GM10847 (cell line): ENCODE results near the gene CAVIN4.

Experiments used
- POLR2A ChIP-seq: IDR thresholded peaks from 2 replicates; pipeline ENCODE4 v1.6.1; 2011; ENCODE audit not compliant: insufficient read length; ENCODE audit errors: extremely low read depth

The CAVIN4 gene

GRCh38 chr9:100581661-100582060, 3.8 kb downstream of the CAVIN4 start:
- TF ChIP-seq POLR2A: no peak

DNA sequence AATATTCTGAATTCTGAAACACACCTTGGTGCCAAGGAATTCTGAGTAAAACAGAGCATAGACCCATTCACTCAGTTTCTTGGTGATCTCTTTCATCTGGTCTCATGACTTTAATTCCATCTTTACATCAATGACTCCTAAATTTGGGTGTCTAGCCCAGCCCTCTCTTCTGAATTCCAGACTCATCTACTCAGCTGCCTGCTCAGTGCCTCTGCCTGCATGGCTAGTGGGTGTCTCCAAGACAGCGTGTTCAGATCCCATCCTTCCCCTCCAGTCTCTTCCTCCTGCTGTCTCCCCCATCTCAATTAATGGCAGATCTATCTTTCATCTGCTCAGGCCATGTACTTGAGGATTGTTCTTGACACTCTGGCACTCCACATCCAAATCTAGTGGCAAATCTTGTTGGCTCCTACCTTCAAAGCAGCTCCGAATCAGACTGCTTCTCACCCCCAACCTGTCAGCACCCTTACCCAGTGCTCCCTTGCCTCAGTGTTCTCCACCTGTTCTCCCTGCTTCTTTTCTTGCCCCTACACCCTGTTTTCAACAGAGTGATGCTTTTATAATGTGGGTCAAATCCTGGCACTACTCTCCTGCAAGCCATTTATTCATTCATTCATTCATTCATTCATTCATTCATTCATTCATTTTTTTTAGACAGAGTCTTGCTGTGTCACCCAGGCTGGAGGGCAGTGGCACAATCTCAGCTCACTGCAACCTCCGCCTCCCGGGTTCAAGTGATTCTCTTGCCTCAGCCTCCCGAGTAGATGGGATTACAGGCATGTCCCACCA, 5.3 kb downstream of the CAVIN4 start:
- TF ChIP-seq POLR2A: no peak

GRCh38 chr9:100584951-100585350, 7.1 kb downstream of the CAVIN4 start:
- TF ChIP-seq POLR2A: no peak

- no peak for TF ChIP-seq POLR2A
Observed at GRCh38 chr9:100586093-100586492, 8.2 kb downstream of the CAVIN4 start.

GRCh38 chr9:100587375-100587774, 9.5 kb downstream of the CAVIN4 start:
- TF ChIP-seq POLR2A: no peak

DNA sequence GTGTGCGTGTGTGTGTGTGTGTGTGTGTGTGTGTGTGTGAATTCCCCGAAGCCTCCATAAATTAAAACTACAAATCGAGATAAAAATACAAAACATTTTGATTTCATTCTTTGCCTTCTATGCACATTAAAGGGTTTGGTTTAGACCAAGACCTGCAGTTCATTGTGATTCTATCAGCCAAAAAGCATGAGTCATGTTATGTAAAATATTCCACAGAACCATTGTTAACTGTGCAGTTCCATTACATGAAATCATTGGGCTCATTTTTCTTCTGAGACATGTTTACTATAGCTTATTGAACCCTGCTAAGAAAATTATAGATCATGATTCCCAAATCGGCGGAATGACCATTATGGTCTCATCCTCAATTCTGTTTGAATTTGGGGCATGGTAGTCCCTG, 11.7 kb downstream of the CAVIN4 start:
- TF ChIP-seq POLR2A: no peak

DNA sequence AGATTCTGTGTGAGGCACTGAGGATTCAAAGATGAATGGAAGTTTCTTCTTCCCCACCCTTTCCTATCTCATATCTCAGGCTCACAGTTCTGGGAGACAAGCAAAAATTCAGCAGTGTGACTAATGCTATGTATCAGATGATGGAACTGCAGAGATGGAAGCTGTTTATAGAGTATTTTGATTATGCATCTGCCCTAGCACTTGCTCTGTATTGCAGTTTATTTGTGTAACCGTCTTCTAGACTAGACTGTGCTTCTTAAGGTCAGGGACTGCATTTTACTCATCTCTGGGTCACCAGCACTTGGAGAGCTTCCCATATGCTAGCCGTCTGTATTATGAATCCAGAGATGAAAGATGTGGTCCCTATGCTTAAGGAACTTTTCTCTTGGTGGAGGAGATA, 12.6 kb downstream of the CAVIN4 start:
- no peak for TF ChIP-seq POLR2A

DNA sequence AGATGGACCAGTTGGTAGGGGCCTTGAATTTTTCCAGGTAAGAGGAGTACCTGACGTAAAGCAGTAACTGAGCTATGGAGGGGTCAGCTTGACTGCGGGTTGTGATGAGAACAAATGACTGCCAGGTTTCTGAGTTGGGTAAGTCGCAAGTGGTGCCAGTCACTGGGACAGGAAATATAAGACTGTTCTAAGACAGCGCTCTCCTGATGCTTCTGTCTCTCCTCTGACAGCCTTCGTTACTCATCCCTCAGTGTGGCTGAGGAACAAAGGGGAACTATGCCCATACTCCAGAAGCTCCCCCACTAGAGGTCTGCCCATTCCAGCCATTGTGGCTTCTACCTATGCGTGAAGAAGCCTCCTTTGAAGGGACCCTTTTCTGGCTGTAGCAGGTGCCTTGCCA, 13.3 kb downstream of the CAVIN4 start:
- TF ChIP-seq POLR2A: no peak

DNA sequence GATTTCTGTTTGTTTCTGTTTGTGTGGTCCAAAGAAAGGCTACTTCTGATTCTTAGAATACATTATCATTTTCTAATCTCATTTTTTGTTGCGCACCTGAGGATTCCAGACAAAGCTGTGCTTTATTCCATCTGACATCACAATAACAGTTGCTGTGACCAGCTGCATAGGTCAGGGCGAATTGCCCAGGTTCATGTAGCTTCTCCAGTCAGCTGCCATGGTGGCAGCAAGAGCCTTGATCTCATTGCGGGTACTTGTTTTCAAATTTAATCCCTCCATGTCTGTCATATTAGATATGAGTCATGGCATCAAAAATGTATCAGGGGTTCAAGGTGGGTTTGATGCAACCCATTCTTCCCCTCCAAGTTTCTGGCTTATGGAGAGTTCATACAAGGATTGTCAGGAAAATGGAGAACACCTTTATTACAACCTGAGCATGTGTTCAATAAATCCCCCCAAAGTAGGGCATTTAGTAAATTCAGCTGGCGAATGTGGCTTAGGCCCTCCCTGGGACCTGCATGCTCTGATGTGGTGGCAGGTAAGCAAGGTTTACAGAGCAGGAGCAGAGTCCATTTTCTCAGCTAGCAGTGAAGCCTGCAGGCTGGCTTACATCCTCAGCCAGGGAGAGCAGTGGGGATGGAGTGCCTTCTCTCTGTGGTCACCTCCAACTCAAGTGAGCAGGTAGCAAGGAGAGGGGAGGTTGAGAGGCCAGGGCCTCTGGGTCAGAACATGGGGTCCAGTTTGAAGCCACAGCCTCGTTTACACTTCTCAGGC, 13.9 kb downstream of the CAVIN4 start:
- TF ChIP-seq POLR2A: no peak

DNA sequence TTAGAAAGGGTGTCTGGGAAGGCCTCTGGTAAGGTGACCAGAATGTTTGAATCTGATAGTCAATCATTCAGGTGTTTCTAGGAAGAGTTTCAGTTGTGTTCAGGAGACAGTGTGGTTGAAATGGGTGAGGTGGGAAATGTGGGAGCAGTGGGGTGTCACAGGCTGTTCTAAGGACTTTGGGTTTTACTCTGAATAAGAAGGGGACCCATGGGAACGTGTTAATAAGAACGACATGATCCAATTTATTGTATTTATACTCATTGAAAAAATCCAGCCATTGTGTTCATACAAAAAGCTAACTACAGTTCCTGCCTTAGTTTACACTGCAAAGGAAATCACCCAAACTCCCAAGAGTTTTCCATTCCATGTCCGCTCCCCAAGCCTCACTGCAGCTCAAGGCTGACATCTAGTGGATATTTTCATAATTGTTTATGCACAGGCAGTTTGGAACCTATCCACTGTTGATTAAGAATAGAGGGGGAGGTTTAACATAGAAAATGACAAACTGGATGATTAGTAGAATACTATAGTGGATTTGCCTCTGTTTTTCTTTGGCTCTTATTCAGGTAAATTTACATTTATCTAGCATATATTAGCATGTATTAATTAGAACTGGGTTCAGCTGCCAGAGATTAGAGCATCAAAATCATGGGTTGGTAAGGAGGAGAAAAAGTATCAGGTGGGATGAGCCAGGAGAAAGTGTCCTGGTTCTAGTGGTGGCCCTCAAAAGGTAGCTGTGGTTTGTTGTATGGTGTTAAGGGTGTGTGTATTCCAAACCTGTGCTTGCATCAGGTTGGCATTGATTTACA, 17.7 kb downstream of the CAVIN4 start:
- TF ChIP-seq POLR2A: no peak

- TF ChIP-seq POLR2A: no peak
Observed at GRCh38 chr9:100597236-100597635, 19.4 kb downstream of the CAVIN4 start.

DNA sequence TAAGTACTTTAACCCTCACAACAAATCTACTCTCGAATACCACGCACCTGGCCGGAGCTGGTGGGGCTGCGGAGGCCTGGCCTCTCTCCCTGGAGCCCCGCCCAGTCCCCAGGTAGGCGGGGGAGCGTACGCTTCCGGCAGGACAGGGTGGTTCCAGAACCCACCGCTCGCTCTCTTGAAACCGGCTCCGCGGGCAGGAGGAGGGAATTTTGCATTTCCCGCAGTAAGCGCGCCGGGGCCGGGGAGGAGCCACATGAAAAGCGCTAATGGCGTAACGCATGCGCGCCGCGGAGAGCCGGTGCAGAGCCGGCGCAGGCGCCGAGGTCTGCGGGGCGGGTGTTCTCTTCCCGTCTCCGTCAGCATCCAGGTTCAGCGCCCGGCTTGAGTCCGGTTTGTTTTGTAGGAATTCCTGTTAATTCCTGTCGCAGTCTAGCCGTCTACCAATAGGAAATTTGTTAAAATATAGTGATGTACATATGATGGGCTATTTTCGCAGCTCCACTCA, 20.8 kb downstream of the CAVIN4 start:
- TF ChIP-seq POLR2A: peak; percentile 25

DNA sequence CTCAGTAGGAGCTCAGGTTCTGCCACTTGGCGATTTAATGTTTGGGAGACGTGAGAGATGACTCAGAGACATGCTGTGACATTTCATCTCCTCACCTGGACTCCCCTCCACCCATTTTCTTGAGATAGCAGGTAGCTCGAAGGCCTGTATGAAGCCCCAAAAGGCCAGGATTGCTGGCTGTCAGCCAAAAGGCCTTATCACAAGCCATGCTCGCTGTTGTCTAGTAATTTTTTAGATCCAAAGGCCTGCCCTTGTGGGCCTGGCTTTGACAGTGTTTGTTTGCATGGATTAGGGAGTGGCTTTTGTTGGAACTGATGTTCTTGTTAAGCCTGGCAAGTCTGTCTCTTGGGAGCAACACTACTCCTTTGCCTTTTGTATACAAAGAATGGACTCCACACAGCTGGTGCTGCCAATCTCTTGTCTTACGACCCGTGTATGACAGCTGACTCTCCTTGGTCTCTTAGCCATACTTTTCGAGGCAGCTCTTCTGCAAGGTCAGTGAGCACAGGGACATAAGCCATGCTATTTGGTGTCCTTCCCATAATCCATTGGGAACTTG, 22.7 kb downstream of the CAVIN4 start:
- no peak for TF ChIP-seq POLR2A

DNA sequence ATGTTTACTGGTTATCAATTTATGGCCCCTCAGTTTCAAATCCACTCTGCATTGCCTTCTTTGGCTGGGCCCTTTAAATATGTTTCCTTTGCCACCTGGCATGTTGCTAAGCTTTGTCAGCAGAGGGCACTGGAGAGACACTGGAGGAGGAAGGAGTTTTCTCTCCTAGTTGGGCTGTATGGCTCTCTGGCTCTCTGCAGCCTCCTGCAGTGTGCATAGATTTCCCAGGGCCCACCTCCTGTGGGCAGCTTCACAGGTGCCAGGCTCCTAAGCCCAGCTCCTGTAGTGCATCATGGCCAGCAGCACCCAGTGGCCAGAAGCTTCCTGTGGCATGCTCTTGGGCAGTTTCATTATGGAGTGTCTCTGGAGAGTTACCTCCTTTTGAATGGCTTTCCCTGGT, 23.3 kb downstream of the CAVIN4 start:
- TF ChIP-seq POLR2A: no peak

DNA sequence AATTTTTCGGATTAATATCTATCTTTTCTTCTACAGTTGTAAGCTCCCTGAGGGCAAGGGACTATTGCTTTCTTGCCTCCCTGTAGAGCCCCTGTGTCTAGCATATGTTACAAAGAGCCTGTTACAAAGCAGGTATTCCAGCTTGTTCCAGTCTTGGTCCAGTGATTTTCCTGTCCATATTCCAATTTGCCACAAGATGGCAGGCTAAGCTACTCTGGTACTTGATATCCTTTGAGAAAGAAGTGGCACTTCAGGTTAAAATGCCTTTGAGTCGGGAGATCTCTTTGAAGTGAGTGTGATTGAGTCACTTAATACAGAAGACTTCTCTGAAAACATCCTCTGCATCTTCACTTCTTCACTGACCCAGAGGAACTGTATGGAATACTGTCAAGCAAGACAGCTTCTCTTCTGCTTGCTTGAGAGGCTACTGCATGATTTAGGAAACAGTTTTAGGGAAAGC, 24.5 kb downstream of the CAVIN4 start:
- TF ChIP-seq POLR2A: no peak
